K562 (cell line): ENCODE data around the gene ARNT2. TPM values are rescaled to one million over a fixed set of nuclear protein-coding genes. Genes with fewer than 3 reads are reported as not detected.

Source experiments
- AFF4 ChIP-seq: sonication (generic); formaldehyde crosslinking; IDR thresholded peaks from 2 replicates; pipeline ENCODE4 v1.8.0; 2023; ENCODE audit warnings: mild to moderate bottlenecking, missing genetic modification reagents
- ARNT ChIP-seq, 2 experiments: fragments of 450-650 bp; IDR thresholded peaks; 2 replicates each; pipeline ENCODE4 v1.6.1; 2016; ENCODE audit warnings: mild to moderate bottlenecking in 1 of 2
- CHAMP1 ChIP-seq: fragments of 450-650 bp; IDR thresholded peaks from 2 replicates; pipeline ENCODE4 v1.6.1; 2016; ENCODE audit warnings: mild to moderate bottlenecking
- HNRNPL ChIP-seq: fragments of 200-400 bp; formaldehyde crosslinking; IDR thresholded peaks from 2 replicates; pipeline ENCODE4 v1.6.1; 2017; ENCODE audit warnings: low read depth, mild to moderate bottlenecking, low read length
- NCOA2 ChIP-seq, 2 experiments: fragments of 450-650 bp; IDR thresholded peaks; 2 replicates each; pipeline ENCODE4 v1.6.1; 2018; ENCODE audit warnings: mild to moderate bottlenecking in 2 of 2, moderate library complexity in 1 of 2; ENCODE audit not compliant: partially characterized antibody in 2 of 2
- polyA plus RNA-seq, 8 experiments: library from polyadenylated mRNA; depleted of rRNA in 4 of 8; stranded (reverse) in 5 of 8; unstranded in 3 of 8; fragments of >200 nt; fragmentation: Nextera tagmentation in 2 of 8; fragmentation: Illumina TruSeq in 1 of 8; extraction: Ambion mirVana in 2 of 8; extraction: Trizol in 1 of 8; gene quantifications; 2 replicates each; pipeline versions ENCODE4 v1.2.1 to v1.2.3, GENCODE V29; 2011 to 2014; ENCODE audit warnings: inconsistent platforms in 1 of 8, missing spikeins in 1 of 8
- total RNA-seq, 7 experiments: library from RNA; depleted of rRNA in 6 of 7; stranded (reverse); fragments of >200 nt in 6 of 7; fragmentation: Illumina TruSeq in 2 of 7; extraction: Trizol in 2 of 7; gene quantifications; 2 replicates each; pipeline versions ENCODE4 v1.2.1 to v1.2.3, GENCODE V29; 2011 to 2021; ENCODE audit warnings: low replicate concordance in 1 of 7
- TF ChIP-seq, protein P1 (sequence below): sonication (generic); formaldehyde crosslinking; IDR thresholded peaks from 2 replicates; pipeline ENCODE4 v1.4.0; 2020; ENCODE audit warnings: mild to moderate bottlenecking, missing genetic modification reagents

ARNT2 gene
- total and polyA plus RNA-seq, 9 of the 15 experiments (the other 6 are each of a cell fraction or from before 2014, with no cell fraction given) = 0.01 TPM; not detected in 8

DNA sequence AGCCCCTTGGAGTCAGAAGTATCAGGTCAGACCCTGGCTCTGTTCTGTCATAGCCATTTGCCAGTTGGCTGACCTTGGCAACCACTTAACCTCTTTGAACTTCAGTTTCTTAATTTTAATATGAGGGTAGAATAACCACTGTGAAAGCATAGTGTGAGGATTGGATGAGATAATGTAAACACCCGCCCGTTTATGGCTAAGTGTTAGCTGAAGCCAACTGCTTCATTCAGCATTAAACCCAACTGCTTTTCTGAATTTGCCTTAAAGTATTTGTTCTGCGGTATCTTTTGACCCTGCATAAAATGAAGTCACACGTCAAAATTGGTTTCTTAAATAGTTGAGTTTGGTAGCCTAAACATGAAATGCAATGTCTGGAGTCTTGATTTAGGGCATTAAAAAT, 169.4 kb downstream of the ARNT2 start (continued):
- TF ChIP-seq, protein P1, sequence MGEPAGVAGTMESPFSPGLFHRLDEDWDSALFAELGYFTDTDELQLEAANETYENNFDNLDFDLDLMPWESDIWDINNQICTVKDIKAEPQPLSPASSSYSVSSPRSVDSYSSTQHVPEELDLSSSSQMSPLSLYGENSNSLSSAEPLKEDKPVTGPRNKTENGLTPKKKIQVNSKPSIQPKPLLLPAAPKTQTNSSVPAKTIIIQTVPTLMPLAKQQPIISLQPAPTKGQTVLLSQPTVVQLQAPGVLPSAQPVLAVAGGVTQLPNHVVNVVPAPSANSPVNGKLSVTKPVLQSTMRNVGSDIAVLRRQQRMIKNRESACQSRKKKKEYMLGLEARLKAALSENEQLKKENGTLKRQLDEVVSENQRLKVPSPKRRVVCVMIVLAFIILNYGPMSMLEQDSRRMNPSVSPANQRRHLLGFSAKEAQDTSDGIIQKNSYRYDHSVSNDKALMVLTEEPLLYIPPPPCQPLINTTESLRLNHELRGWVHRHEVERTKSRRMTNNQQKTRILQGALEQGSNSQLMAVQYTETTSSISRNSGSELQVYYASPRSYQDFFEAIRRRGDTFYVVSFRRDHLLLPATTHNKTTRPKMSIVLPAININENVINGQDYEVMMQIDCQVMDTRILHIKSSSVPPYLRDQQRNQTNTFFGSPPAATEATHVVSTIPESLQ = no peak
- no peak for TF ChIP-seq ARNT (IDR thresholded peaks at IDR 0.05)
- no peak for TF ChIP-seq AFF4 (CRISPR knock-in tag)
- no peak for TF ChIP-seq CHAMP1
- no peak for TF ChIP-seq HNRNPL
- TF ChIP-seq NCOA2 (IDR thresholded peaks at IDR 0.05; ENCODE audit: partially characterized antibody in 2 of 2) = no peak
